Stimulated activated CD4-positive, alpha-beta T cell treated with anti-CD3 and anti-CD28 coated beads, Interleukin-2, amount 100 ng/mL, for 4 hours (primary cell): ENCODE data around the gene ACHE.

Experiments
- DNase-seq: peaks from one replicate; pipeline ENCODE4 v3.0.0-alpha.2; 2020; ENCODE audit warnings: low read depth

ACHE gene

DNA sequence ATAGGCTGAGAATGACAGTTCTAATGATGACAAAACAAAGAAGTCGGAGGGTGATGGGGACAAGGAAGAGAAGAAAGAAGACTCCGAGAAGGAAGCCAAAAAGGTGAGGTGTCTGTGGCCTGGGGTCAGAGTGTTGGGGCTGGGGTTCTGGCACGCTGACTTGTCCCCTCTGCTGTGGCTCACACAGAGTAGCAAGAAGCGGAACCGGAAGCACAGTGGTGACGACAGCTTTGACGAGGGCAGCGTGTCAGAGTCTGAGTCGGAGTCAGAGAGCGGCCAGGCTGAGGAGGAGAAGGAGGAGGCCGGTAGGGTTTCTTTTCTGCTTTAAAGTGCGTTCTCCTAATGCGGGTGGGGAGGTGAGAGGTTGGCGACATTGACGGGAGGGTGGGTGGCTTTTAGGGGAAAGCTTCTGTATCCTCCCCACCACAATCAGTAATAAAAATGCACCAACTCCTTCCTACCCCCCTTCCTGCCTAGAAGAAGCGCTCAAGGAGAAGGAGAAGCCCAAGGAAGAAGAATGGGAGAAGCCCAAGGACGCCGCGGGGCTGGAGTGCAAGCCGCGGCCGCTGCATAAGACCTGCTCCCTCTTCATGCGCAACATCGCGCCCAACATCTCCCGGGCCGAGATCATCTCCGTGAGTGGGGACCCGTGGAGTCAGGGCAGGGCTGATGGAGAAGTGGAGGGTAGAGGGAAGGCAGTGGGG, 10.8 kb downstream of the ACHE start:
- DNase-seq: no peak

- no peak for DNase-seq
Observed at GRCh38 chr7:100882785-100883526, 12.7 kb downstream of the ACHE start.

GRCh38 chr7:100882201-100882600, 13.5 kb downstream of the ACHE start:
- no peak for DNase-seq

GRCh38 chr7:100881136-100881535, 14.6 kb downstream of the ACHE start:
- no peak for DNase-seq

DNA sequence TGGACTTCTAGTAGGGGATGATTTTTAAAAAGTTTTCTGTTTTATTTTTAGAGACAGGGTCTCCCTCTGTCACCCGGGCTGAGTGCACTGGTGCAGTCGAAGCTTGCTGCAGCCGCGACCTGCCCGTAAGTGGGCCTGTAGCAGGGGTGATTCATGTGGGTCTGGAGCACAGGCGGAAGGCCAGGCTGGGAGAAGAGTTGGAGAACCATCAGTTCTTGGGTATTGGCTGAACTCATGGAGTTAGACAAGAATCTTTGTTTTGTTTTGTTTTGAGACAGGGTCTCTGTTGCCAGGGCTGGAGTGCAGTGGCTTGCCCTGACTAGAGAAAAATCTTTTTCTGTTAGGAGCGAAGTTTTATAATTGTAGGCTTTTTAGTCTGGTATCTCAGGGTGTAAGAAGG, 15.0 kb downstream of the ACHE start:
- DNase-seq: no peak

DNA sequence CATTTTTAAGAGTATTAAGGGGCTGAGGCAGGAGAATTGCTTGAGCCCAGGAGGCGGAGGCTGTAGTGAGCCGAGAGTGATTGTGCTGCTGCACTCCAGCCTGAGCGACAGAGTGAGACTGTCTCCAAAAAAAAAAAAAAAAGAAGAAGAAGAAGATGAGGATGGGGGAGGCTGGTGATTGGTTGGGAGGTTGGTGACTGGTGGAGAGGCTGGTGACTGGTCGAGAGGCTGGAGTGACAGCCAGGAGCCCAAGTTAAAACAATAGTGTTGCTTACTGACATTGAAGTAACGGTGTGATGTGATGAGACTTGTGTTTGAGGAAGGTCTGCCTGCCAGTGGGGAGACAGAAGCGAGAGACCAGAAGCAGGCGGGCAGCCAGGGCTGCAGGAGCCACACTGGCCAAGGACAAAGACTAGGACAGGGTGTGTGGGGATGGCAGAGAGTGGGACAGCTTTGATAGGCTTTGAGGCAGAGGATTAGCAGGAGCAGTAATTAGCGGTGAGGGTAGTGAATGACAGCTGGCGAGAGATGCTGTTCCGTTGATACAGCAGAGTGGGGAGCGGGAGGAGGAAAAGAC, 15.9 kb downstream of the ACHE start:
- no peak for DNase-seq

DNA sequence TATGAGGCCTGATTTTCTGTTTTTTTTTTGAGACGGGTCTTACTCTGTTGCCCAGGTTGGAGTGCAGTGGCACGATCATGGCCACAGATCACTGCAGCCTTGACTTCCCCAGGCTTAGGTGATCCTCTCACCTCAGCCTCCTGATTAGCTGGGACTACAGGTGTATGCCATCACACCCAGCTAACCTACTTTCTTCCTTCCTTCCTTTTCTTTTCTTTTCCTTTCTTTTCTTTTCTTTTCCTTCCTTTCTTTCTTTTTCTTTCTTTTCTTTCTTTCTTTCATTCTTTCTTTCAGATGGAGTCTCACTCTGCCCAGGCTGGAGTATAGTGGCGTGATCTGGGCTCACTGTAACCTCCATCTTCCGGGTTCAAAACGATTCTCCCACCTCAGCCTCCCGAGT, 17.0 kb downstream of the ACHE start:
- no peak for DNase-seq

DNA sequence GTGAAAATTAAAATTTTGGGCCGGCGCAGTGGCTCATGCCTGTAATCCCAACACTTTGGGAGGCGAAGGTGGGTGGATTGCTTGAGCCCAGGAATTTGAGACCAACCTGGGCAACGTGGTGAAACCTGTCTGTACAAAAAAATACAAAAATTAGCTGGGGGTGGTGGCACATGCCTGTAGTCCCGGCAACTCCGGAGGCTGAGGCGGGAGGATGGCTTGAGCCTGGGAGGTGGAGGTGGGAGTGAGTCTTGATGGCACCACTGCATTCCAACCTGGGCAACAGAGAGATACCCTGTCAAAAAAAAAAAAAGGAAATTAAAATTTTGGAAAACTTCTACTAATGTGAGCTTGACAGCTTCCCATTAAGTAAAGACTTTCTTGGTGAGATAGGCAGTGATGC, 17.7 kb downstream of the ACHE start:
- DNase-seq: no peak

DNA sequence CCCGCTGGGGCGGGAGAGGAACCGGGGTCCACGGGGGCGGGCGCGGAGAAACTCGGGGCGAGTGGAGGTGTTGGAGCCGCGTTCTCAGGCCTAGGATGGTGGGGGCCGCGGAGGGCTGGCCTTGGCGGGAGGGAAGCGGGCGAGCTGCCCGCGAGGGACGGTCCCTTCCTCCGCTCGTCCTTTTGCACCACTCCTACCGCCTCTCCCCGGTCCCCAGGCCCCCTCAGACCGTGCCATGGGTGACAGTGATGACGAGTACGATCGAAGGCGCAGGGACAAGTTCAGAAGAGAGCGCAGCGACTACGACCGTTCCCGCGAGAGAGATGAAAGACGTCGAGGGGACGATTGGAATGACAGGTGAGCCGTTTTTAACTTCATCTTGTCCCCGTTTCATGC, 20.3 kb downstream of the ACHE start:
- no peak for DNase-seq

GRCh38 chr7:100874577-100875355, 20.9 kb downstream of the ACHE start, which contains the start of gene SRRT:
SRRT (plus strand) TSS chr7:100875103; CDS start chr7:100875591, 488 bp downstream.
- peak; percentile 98 for DNase-seq

- DNase-seq: no peak
Observed at GRCh38 chr7:100874300-100874576, 21.4 kb downstream of the ACHE start.

GRCh38 chr7:100873599-100874299, 21.9 kb downstream of the ACHE start:
- no peak for DNase-seq

DNA sequence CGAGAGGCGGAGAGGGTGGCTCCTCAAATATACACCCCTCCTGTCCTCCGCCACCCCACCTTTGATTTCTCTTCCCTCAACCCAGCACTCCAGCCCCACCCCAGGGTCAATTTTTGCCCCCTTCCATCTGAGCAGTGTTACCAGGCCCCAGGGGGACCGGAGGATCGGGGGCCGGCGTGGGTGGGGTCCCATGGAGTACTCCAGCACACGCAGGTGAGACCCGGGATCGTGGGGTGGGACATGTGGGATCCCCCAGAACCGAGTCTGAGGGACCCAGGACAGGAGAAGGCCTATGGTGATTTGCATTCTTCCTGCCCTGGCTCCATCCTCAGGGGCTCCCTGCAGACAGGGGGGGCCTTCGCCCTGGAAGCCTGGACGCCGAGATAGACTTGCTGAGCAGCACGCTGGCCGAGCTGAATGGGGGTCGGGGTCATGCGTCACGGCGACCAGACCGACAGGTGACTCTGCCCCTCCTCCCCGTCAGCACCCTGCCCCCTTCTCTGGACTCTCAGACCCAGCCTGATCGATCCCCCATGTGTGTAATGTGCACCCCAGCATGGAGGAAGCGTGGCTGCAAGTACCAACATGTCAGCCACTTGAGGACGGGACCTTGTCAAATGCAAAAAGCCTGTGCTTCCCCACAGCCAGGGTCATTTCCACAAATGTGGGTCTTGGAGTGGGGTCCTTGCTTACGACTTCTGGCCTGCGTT, 27.8 kb downstream of the ACHE start:
- DNase-seq: no peak

DNA sequence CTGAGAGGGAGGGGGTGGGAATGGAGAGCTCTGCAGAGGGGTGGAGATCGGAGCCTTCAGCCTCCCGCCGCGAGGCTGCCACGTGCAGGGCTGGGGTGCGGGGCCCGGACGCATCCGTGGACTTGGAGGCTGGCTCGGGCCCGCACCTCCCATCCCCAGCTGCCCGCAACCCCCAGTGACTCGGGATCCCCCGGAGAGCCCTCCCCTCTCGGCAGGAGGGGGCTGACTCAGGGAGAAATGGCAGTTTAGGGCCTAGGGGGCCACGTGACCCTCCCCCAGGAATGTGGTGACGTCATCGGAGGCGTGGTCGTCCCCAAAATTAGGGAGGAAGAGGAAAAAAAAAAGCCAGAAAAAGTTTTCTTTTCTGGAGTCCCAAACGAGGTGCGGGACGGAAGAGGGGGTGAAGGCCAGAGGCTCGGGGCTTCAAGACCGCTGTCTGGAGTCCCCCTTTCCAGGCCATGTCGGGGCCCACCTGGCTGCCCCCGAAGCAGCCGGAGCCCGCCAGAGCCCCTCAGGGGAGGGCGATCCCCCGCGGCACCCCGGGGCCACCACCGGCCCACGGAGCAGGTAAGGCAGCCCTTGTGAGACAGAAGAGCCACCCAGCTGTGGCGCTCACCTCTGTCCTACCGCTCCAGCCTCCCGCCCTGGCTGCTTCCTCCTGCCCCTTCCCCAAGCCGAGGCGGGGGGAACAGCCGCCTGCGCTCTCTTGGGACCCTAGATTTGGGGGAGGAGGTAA, 28.5 kb downstream of the ACHE start, which contains the start of gene TRIP6:
Gene TRIP6 (plus strand): TSS at position 348 of the 736 bp plus-strand sequence. CDS start 111 bp downstream, at position 459.
- peak; percentile 62 for DNase-seq

DNA sequence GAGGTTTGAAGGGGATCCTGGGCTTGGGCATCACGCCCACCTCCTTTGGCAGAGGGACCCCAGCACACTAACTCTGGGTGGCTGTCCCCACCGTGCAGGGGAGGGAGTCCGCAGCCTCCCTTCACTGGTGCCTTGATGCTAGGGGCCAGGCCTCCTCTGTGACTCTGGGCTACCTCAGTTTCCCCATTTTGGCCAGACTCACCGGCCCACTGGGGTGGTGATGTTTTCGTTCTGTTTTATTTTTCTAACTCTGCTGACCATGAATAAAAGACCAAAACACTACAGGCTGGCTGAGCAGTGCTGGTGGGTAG, 29.0 kb downstream of the ACHE start:
- no peak for DNase-seq

- no peak for DNase-seq
Observed at GRCh38 chr7:100865938-100866728, 29.6 kb downstream of the ACHE start.

DNA sequence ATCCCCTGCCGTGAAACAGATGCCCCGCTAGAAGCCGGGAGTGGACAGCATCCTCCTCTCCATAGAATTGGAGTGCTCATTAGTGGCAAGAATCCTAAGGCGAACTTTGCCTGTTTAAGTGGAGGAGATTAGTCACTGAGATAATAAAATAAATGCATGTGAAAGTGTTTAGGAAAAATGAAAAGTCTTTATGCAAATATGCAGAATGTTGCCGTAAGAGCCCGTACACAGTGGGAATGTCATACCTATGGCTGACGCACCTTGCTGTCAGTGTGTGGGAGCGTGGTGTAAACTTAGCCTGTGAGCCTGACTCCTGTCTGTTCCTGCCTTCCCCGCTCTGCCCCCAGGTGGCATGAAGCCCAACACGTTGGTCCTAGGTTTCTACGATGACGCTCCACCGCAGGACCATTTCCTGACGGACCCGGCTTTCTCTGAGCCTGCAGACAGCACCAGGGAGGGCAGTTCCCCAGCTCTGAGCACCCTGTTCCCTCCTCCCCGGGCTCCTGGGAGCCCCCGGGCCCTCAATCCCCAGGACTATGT, 30.2 kb downstream of the ACHE start:
- no peak for DNase-seq

GRCh38 chr7:100864263-100864845, 31.3 kb downstream of the ACHE start:
- DNase-seq: no peak

DNA sequence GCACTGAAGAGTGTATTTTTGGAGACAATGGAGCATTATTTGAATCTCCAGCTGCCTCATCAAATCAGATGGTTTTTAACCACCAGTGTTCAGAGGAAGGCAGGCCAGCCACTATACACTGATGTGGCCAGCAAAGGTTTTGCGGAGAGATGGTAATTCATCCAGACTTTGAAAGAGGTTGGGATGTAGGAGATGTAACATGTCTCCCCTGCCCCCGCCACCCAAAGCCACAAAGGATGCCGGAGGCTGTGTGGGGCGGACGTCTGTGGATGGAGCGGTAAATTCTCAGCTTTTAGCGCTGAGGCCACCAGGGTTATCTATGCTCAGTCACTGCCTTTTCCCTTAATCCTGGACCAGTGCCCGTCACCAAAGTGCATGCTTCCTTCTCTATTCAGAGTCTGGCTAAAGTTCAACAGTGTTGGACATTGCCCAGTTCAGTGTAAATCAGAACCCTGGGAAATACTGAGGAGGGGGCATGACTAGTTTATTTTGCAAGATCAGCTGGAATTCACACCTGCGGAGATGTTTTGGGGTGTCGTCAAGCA, 32.2 kb downstream of the ACHE start:
- DNase-seq: no peak
